Right forelimb (tissue), 1 donor: ENCODE data around the gene RNF32.
"Not testable (repeated sequence)": the region's sequence is repeated elsewhere in the genome, so short reads cannot be mapped to it uniquely, and the experiment has no call there.

Experiments
- DNase-seq: peaks from one replicate; pipeline ENCODE4 v3.0.0-alpha.2; 2018

The RNF32 gene

DNA sequence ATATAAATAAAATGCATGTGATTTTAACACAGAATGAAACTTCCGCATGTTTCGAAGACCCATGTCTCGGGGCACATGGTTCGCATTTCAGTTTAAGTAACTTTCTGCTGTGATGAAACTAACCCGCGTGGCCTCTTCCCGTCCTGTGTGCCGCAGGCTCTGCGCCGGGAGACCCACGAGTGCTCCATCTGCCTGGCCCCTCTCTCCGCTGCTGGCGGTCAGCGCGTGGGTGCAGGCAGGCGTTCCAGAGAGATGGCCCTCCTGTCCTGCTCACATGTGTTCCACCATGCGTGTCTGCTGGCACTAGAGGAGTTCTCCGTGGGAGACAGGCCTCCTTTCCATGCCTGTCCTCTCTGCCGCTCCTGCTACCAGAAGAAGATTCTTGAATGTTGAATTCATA lies 35.7 kb downstream of the RNF32 start:
- no peak for DNase-seq

DNA sequence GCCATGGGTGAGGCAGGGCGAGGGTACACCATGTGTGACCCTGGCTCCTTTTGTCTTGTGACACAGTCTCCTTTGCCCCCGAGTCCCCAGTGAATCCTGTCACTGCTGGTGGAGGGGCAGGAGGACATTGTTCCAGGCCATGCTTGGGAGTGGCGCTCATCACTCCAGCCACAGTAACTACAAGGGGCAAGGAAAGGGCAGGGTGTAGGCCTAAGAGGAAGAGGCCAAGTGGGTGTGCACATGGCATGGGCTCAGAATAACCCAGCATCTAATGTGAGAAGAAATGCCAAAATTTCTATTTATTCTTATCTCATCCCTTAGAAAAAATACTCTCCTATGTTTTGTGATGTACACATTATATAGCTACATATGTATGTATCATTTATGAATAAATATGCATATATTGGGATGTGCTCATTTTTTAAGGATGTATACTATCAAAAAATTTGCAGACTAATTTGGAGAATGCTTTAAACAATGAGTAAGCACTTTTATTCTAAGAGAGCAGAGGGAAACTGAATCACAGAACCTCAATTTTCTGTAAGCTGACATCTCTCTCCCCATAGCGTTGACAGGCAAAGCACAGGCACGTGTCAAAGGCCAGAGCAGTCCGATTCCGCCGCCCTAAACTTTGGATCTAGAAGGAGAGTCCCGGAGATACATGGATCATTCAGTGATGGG lies 36.9 kb downstream of the RNF32 start:
- DNase-seq: no peak

DNA sequence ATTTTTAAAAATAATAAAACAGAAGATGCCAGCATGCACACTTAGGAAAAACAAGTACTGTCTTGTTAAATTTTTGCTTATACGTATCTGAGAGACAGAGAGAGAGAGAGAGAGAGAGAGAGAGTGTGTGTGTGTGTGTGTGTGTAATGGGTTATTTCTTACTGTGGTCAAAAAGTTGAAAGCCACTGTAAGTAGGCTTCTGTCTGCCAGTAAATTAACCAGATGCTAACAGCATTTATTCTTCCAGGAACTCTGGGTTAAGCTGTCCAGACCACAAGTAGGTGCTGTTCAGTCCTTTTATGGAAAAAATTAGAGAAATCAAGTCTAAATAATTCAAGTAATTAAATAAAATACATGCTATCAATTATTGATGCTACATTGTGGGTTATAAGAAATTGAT lies 39.7 kb downstream of the RNF32 start:
- no peak for DNase-seq

DNA sequence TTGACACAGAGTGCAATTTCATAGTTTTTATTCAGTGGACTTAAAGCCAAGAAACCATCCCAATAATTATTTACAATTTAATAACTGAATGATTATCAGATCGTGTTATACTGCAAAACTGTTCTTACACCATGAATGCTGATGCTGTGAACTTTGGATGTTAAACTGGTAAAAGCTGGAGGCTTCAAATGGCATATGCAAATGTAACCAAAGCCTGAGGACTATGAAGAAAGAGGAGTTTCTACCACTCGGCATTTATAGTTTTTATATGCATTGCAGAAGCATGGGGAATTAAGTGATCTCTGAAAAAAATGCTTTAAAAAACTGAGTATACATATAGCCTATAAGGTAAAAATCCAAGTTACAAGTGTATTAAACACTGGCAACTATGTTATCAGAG lies 42.4 kb downstream of the RNF32 start:
- no peak for DNase-seq

DNA sequence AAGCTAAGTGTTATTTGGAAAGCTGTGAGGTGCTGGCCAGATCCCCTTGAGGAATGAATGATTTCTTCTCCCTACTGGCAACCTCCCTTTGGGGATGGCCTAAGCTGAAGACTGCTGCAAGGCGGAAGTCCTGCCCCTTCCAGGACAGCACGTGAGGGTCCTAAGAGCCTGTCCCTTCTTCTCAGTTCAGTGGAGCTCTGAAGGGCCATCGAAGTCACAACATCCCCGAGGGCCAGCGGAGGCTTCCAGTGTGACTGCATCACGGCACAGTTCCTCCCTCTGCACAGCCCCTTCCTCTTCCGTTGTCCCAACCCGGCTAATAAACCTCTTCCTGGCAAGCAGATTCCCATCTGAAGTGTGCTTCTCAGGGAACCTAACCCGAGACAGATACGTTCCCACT lies 43.7 kb downstream of the RNF32 start:
- no peak for DNase-seq

DNA sequence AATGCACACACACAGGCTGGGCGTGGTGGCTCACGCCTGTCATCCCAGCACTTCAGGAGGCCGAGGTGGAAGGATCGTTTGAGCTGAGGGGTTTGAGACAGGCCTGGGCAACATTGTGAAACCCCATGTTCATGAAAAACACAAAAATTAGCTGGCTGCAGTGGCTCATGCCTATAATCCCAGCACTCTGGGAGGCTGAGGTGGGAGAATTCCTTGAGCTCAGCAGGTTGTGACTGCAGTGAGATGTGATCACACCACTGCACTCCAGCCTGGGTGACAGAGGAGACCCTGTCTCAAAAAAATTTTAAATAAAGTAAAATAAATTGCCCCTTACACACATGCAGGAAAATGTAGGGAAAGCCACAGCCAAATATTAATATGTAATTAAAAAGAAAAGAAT lies 44.1 kb downstream of the RNF32 start:
- DNase-seq: no peak

DNA sequence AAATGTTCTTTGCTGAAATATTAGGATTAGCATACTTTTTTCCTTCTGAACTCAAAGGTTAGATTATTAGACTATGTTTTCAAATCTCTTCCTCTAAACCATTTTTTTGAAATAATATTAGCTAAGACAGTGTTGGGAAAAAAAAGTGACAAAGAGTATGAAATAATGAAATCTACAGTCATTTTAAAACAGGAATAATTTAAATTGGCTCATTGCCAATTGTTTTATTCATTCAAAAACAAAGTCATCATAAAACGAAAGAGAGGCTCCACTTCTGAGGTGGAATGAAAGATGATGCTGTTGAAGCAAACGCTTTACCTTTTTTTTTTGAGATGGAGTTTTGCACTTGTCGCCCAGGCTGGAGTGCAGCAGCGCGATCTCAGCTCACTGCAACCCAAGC lies 51.2 kb downstream of the RNF32 start:
- no peak for DNase-seq

DNA sequence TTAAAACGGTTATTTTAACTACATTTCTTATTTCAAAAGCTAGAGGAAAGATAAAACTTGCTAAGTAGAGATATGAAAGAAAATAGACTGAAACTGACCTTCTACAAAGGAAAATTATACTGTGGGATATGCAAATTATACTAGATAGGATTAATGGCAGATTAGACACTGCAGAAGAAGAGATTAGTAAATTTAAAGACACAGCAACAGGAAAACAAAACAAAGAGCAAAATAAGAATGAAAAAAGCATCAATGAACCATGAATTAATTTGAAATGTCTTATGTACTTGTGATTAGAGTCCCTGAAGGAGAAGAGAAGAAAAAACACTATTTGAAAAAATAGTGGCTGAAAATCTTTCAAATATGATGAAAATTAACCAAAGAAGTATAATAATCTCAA lies 52.3 kb downstream of the RNF32 start:
- no peak for DNase-seq

DNA sequence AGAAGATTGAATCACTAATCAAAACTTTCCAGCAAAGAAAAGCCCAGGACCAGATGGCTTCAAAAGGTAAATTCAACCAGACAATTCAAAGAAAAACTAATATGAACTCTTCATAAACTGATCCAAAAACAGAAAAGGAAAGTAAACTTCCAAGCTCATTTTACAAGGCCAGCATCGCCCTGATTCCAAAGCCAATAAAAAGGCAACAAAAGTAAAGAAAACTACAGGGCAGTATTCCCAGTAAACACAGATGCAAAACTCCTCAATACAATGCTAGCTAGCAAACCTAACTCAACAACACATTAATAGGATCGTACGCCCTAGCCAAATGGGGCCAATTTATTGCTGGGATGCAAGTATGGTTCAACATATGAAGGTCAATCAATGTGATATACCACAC lies 53.1 kb downstream of the RNF32 start:
- no peak for DNase-seq

DNA sequence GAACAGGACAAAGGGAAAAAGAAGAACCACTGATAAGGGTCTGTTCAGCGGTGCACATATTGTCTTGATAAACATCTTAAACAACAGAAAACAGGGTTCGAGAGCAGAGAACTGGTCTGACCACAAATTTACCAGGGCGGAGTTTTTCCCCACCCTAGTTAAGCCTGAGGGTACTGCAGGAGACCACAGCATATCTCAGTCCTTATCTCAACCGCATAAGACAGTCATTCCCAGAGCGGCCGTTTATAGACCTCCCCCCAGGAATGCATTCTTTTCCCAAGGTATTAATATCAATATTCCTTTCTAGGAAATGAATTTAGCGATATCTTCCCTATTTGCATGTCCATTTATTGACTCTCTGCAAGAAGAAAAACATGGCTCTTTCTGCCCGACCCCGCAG lies 56.7 kb downstream of the RNF32 start:
- not testable (repeated sequence) for DNase-seq

DNA sequence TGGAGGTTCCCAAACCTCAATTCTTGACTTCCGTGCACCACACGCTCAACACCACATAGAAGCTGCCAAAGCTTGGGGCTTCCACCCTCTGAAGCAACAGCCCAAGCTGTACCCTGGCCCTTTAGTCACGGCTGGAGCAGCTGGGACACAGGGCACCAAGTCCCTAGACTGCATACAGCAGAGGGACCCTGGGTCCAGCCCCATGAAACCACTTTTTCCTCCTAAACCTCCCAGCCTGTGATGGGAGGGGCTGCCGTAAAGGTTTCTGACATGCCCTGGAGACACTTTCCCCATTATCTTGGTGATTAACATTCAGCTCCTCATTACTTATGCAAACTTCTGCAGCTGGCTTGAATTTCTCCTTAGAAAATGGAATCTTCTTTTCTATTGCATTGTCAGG lies 57.9 kb downstream of the RNF32 start:
- DNase-seq: not testable (repeated sequence)

DNA sequence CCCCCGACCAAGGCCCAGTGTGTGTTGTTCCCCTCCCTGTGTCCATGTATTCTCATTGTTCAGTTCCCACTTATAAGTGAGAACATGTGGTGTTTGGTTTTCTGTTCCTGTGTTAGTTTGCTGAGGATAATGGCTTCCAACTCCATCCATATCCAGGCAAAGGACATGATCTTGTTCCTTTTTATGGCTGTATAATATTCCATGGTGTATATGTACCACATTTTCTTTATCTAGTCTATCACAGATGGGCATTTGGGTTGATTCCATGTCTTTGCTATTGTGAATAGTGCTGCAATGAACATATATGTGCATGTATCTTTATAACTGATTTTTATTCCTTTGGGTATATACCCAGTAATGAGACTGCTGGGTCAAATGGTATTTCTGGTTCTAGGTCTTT lies 61.2 kb downstream of the RNF32 start:
- DNase-seq: not testable (repeated sequence)

DNA sequence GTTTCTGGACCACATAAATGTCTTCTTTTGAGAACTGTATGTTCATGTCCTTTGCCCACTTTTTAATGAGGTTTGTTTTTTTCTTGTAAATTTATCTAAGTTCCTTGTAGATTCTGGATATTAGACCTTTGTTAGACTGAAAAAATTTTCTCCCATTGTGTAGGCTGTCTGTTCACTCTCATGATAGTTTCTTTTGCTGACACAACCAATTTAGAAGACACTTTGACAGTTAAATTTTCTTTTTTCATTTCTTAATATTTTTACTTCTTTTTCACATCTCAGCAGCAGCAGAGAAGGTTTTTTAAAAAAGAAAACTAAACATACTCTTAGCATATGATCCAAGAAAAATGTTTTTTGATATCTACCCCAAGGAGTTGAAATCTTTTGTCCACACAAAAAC lies 61.8 kb downstream of the RNF32 start:
- no peak for DNase-seq

DNA sequence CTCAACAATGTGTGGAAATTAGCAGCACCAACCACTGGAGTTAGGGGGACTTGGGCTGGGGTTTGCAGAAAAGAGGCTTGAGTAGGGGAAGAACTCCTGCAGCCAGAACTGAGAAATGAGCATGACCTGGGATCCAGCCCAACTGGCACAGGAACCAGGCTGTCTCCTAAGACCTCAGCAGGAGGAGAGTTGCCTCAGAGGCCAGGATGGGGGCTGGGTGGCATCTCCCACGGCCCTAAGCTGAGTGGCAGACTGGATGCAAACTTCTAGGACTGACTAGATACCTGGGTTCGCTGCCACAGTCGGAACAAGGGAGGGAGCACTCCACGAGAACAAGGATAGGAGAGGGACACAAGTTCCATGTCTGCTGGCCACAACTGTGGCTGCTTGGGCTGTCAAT lies 62.6 kb downstream of the RNF32 start:
- no peak for DNase-seq

DNA sequence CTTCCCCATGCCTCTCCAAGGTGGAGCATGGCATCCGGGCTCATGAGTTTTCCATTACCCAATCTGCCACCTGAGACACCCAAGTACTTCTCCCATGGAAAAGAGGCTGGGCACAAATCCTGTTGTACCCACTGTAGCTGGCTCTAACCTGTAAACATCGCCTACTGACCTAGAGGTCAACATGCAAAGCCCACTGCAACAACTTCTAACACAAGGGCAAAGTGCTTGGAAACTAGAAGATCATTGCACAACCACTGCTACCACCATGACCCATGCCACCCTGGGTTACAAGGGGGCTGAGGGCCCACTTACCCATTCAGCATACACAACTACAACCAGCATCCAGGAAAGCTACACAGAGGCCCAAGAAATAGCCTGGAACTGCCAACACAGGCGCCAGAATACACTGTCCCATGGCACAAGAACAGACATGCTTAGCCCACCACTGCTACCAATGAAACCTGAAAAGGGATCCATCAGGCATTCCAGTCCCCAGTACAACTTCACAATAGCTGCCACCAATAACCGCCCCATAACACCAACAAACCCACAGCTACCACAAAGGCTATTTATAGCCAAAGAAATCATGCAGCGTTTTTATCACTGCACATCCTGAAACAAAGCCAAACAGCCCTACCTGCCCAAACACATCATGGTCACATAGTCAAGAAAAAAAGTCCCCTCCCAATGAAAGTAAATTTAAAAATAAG lies 63.4 kb downstream of the RNF32 start:
- DNase-seq: no peak

DNA sequence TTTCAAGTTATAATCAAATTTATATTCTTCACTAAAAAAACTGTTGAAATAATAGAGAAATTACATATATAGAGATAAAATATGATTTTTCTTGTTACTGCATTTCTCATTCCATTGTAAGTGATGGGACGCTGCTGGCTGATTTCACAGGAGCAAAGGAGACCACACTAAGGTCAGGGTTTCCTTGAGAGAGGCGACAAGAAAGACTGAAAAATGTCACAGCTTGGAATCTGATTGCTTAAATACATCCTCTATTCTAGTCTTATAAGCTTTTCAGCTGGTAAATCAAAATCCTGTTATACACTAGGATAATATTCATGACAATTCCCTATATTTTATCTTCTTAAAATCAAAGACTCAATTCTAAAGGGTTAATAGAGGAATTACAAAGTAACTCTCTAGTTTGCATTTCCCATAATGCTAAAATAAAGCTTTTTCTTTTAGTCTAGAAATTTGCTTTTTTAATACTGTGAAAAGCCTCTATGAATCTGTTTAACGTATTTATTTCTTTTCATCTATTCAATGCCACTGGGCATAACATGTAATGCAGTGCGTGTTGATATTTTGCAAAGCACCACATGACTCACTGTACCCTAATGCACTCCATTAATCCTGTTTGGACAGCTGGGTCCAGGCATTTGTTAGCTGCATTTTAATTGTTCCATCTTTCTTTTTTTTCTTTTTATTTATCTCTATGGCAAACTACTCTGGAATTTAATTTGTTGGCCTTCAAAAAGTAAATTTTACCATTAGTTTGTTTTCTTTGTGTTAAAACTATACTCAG lies 81.7 kb downstream of the RNF32 start:
- no peak for DNase-seq

DNA sequence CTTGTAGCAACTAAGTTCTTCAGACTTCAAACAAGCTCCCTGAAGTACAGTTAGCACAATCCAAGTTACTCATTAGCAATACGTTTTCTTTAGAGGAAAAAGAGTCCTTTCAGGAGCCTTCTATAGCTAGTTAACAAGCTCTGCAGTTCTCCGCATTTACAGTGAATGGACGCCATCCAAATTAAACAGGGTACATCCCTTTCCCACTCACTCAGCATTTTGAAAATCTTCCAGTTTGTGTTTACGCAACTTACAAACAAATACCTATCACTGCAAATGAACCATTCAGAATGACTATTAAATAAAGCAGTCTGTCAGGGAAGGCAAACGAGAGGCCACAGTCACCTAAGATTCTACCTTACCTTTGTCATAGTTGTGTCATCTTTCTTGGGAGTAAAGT lies 84.5 kb downstream of the RNF32 start:
- DNase-seq: no peak

DNA sequence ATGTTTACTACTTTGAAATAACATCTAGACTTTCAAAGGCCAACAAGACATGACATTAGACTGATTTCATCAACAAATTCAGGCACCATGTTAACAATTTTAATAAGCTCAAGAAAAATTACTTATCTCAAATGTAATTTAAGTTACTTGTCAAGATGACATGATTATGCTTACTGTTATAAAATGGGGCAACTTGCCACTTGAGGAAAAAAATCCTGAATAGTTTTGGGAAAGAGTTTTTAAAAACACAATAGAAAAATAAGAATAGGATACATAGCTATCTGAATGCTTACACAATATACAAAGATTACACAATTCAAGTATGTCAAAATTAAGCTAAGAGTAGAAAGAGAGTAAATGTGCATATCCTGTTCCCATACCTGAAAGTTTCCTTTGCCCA lies 85.4 kb downstream of the RNF32 start:
- no peak for DNase-seq
